HG03558 (cell line): ENCODE data around the gene ATP2C2.
"Not testable (repeated sequence)": the region's sequence is repeated elsewhere in the genome, so short reads cannot be mapped to it uniquely, and the experiment has no call there.

ENCODE experiments used
- ATAC-seq: cut with Tn5 transposase; IDR thresholded peaks from one replicate; pipeline ENCODE4 v1.9.1; 2021; ENCODE audit warnings: moderate number of reproducible peaks; ENCODE audit not compliant: unreplicated experiment; ENCODE audit errors: extremely low read depth

The ATP2C2 gene

DNA sequence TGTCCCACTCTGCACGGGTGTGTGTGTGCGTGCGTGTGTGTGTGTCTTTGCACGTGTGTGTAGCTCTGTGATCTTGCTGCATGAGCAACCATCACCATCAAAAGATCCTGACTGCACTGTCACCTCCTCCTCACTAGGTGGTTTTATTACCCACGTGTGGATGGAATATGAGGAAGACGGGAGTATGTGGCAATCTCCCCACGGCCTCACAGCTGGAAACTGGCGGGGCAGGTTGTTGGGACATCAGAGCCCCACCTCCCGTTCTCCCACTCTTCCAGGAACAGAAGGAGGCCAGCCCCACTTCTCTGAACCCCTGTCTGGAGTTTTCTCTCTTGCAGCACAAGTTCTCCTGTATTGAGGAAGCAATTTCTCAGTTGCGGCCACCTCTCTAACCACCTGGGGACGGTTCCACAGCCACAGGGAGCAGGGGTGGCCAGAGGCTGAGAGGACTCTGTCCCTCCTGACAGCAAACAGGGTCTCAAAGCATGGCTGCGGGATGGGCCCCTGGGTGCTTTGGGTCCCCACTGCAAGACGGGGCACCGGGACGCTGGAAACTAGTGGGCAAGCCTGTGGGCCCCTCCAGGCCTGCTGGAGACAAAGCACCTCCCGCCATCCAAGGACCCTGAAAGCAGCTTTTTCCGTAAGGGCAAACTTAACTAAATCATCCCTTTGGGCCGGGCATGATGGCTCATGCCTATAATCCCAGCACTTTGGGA lies 27.9 kb upstream of the ATP2C2 start:
- no peak for ATAC-seq

DNA sequence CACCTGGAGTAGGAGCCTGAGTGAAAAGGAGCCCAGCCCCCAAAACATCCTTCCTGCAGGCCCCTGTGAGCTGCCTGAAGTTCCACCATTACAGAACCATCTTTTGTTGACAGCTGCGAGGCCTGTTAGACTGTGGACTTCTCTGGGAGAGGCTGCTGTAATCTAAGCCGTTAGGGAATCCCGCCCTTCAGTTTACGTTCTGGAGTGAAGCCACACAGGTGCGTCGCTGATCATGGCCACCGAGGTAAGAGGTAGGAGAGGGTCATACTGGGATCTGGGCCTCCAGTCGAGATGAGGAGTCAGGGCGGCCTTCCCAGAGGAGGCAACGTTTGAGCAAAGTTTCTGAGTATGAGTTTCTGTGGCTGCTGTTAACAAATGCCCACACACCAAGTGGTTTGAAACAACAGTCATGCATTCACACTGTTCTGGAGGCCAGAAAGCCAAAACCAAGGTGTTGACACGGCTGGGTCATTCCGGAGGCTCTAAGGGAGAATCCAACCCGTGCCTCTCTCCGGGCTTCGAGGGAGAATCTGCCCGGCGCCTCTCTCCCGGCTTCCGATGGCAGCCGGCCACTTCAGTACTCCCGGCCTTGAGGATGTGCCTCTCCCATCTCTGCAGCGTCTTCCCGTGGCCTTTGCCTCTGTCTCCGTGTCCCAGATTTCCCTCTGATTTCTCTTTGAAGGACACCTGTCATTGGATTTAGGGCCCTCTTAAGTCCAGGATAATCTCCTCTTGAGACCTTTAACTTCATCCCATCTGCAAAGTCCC lies 26.6 kb upstream of the ATP2C2 start:
- ATAC-seq = no peak

DNA sequence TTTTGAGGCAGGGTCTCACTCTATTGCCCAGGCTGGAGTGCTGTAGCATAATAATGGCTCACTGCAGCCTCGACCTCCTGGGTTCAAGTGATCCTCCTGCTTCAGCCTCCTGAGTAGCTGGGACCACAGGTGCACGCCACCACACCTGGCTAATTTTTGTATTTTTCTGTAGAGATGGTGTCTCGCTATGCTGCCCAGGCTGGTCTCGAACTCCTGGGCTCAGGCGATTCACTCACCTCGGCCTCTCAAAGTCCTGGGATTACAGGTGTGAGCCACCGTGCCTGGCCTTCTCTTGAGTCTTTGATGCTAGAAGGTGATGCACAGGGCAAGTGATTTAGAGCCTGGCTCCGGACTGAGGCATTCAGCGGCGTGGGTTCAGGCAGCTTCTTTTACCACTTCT lies 24.5 kb upstream of the ATP2C2 start:
- ATAC-seq = not testable (repeated sequence)

DNA sequence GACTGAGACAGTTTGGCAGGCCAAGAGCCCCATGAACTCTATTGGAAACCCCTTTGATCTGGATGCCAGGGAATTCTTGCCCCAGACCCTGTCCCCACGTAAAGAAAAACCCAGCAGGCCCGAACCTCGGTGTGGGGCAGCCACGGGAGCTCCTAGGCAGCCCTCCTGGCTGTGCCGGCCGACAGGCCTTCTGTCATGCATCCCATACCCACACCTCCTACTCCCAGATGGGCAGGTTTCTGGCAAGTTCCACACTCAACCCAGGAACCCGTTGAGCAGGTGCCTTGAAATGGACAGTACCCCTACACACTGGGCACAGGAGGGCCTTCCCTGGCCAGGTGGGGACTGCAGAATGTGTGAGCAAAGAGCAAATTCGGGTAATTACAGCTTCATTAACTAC lies 23.6 kb upstream of the ATP2C2 start:
- ATAC-seq = no peak

DNA sequence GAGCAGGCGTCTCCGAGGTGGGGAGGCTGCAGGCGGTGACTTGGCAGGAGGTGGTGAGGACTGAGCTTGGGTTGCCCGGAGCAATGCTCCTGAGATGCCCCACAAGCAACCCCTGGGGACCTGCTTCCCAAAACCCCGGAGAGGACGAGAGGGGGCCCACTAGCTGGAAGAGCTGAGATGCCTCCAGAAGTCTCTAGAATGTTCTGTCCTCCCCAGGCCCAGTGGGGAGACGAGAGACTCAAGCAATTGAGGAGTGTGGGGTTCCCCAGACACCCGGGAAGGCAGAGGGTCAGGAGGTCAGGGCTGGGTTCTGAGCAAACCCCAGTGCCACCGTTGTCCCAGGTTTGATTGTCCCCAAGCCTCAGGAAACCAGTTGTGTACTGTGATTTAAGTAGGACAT lies 21.2 kb upstream of the ATP2C2 start:
- ATAC-seq = no peak

DNA sequence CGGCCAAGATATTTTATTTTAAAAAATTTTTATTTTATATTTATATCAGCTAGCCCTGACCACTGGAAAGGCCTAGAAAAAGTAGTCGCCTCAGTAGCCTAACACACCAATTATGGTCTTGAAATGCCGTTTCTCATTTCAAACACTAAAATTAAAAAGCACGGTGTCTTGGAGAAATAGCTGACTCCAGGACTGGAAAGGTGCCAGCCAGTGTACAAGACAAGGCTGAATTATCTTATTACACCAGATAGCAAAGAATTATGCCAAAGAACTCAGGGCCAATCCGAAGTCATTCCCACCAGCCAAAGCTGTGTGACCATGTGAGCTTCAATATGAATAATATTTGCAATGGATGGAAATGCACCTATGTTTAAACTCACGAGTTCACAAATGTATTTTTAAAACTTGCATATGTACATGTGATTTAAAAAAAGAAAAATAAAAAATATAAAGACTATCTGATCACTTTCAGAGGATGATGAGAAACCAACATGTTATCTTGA lies 19.9 kb upstream of the ATP2C2 start:
- ATAC-seq = no peak

DNA sequence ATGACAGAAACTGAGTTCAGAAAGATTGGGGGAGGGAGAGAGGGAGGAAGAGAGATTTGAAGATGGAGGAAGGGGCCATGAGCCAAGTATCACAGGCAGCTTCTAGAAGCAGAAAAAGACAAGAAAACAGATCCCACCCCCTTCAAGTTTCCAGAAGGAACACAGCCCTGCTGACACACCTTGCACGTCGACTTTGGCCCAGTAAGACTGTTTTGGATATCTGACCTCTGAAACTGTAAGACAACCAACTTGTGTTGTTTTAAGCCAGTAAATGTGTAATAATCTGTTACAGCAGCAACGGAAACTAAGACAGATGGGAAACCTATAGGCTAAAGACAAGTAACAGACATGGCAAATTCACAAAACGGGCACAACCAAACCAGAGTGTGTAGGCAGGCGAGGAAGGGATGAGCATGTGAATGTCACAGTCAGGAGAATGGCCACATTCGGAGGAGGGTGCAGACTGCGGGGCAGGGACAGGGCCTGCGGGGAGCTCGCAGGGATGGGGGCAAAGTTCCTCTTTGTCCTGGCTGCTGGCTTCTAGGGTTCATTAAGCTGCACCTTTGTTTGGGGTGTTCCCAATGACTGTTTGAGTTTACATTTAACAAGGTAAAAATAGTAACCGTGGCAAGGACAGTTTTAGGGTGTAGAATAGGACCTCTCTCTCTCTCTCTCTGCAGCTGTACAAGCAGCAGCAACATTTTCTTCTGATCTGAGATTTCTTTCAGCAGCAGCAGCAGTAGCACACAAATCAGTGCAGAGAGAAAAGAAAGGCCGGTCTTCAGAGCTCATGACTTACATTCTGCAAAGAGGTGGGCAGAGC lies 18.3 kb upstream of the ATP2C2 start:
- no peak for ATAC-seq

DNA sequence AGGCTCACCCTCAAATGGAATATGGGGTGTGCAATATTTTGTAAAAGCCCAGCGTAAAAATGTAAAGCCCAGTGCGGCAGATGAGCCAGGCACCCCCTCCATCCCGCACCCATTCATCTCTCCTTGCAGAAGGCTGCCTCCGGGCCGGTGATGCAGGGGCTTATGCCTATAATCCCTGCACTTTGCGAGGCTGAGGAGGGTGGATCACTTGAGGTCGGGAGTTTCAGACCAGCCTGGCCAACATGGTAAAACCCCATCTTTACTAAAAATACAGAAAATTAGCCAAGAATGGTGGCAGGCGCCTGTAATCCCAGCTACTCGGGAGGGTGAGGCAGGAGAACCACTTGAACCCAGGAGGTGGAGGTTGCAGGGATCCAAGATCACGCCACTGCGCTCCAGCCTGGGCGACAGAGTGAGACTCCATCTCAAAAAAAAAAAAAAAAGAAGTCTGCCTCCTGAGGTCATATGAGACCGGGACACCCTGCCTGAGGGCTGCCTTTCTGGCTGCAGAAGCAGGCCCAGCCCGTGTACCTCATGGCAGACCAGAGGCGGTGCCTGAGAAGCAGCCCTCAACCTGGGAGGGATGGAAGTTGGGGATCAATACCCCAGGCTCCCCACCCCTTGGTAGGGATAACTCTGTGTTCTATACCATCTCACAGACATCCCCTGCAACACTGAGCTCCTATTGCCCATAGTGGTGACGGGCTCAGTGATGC lies 17.5 kb upstream of the ATP2C2 start:
- ATAC-seq = no peak

DNA sequence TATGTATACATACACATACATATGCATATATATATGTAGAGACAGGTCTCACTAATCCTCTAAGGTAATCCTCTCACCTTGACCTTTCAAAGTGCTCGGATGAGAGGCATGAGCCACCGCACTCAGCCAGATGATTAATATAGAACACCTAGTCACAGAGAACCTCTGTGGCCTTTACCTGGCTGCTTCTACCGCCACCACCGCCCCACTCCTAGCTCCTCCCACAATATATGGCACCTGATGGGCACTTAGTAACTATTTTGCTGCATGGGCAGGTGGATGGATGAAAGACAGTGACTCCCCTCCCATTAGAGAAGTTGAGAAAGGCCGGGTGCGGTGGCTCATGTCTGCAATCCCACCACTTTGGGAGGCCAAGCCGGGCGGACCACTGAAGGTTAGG lies 16.7 kb upstream of the ATP2C2 start:
- no peak for ATAC-seq

DNA sequence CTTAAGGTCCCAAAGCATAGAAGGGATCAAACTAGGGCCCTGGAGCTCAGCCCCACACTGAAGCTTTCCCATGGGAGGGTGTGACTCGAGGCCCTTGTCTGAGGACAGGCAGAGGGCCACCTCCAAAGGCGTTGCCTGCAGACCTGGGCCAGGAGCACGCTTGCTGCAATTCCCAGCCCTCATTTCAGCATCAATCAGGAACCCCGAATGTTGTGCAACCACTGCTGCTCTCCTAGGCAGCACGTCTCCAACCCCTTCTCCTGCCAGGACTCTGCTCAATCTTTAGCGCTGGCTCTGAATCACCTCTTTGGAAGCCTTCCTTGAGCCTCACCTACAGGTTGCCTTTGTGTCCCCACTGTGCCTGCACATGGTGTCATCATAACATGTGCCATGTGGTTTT lies 14.0 kb upstream of the ATP2C2 start:
- ATAC-seq = no peak

DNA sequence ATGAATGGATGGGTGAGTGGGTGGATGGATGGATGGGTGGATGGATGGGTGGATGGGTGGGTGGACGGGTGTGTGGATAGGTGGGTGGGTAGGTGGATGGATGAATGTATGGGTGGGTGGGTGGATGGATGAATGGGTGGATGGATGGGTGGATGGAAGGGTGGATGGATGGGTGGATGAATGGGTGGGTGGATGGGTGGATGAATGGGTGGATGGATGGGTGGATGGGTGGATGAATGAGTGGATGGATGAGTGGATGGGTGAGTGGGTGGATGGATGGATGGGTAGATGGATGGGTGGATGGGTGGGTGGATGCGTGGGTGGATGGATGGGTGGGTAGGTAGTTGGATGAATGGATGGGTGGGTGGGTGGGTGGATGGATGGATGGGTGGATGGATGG lies 13.2 kb upstream of the ATP2C2 start:
- no peak for ATAC-seq

DNA sequence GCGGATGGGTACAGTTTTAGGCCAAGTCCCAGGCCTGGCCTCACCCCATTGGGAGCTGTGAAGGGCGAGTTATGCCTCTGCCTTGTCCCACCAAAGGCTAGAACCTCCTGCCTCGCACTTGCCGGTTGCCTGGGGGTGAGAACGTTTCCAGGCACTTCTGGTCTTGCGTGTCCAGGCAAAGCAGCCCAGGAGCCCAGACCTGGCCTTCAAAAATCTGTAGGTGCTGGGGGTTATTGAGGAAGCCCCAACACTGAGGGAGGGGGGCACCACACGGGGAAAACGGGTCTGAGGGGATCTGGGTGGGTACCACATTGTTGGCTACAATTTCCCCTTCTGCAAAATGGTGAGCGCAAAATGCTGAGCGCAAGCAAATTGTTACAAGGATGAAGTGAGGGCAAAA lies 12.2 kb upstream of the ATP2C2 start:
- ATAC-seq = no peak

DNA sequence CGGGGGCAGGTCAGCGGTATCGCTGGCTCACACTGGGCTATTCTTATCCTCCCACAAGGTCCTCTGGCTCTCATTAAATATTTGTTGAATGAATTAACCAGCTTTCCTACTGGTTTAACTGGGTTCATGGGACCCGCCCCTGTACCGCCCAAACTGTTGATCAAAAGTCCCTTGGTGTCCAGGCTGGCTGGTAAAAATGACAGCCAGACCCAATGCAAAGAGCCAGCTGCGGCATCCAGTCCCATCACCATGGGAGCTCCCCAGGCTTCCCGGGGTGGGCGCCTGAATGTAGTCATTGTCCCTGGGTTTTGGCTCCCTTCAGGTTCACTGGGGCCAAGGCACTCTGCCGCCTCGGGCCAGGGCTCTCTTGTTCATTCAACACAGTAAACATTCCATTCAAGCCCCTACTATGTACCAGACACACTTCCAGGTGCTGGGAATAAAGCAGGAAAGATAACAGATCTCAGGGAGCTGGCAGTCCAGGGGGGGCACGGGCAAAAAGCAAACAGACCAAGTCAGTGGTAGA lies 11.7 kb upstream of the ATP2C2 start:
- no peak for ATAC-seq

DNA sequence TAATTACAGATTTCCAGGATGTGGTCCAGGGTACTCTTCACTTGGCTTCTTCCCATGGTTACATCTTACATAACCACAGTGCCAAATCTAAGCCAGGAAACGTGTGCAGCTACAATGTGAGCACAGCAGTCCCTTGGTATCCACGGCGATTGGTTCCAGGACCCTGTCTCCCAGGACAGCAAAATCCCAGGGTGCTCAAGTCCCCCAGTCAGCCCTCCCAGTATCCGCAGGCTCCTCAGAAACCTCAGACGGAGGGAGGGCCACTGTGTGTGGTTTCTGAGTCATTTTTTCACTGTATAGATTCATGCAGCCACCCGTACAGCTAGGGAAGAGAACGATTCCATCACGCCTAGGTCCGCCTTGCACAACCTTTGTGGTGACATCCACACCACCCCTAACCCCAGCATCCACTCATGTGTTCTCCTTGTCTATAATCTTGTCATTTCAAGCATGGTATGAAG lies 11.1 kb upstream of the ATP2C2 start:
- ATAC-seq = no peak

DNA sequence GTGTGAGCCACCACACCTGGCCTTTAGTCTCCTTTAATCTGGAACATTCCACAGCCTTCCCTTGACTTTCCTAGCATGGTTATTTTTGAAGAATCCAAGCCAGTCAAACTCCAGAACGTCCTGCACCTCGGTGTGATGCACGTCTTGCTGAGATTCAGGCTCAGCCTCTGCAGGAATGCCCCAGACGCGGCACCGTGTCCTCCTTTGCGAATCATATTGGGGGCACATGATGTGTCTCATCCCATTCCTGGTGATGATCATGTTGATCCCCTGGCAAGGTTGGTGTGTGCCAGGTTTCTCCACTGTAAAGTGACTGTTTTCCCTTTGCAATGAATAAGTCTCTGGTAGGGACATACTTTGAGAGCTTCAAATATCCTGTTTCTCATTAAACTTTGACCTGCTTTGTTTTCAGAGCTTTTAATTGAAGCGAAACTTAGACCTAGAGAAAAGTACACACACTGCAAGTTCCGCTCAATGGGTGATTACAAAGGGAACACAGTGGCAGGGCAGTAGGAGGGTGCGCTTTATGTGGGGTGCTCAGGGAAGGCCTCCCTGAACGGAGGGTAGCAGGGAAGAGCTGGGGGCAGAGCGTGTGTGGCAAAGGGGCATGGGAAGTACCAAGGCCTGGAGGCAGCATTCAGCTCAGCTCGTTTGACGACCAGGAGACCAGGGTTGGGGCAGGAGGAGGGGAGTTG lies 9.6 kb upstream of the ATP2C2 start:
- no peak for ATAC-seq

DNA sequence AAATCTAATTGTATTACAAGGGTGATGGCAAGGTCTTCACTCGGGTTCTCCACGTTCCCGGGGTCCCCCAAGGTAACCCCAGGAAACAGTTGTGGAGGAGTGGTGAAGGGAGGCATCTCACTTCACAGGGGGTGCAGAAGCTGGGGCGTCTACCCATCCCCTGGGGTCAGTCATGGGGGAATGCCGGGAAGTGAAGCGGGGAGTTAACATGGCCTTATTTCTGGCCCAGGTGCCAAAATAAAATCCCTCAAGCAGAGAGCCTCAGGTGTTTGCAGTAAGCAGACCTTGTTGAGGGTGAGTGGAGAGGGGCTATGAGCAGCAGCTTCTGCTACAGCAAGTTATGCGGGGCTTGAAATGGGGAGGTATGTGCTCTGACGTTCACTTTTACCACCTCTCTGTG lies 9.0 kb upstream of the ATP2C2 start:
- ATAC-seq = no peak

DNA sequence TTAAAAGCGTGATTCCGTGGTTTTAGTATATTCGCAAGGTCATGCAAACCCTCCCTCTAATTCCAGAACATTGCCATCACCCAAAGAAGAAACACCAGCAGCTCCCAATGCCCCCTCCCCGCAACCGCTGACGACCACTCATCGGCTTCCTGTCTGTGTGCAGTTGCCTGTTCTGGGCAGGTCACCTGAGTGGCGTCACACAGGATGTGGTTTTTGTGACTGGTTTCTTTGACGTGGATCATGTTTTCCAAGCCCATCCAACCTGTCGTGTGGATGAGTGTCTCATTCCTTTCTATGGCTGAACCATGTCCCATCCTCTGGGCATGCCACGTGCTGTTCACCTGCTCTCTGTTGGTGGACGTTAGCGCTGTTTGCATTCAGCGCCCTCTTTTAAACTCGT lies 8.2 kb upstream of the ATP2C2 start:
- no peak for ATAC-seq

DNA sequence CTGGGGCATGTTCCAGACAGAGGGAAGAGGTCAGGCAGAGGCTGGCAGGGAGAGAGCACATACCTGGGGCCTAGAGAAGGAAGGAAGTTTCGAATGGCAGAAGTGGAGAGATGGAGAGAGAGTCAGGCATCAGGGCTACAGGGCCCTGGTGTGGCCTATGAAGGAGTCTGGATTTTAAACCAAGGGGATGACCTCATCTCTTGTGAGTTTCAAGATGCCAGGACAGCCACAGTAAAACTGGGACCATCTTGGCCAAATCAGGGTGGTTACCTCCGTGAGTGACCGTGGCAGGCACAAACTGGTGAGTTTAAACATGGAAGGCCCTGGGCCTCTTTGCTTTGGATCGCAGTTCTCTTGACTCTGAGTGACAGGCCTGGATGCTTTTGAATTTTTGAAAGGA lies 7.6 kb upstream of the ATP2C2 start:
- ATAC-seq = no peak

DNA sequence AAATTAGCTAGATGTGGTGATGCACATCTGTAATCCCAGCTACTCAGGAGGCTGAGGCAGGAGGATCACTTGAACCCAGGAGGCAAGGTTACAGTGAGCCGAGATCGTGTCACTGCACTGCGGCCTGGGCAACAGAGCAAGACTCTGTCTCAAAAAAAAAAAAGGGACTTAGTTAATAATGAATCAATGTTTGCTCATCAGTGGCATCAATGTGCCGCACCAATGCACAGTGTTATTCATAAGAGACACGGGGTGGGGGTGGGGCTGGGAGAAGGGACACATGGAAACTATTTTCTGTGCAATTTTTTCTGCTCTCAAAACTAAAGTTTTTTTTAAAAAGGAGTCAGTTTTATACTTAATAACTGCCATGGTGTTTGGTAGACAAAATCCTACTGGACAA lies 6.8 kb upstream of the ATP2C2 start:
- ATAC-seq = no peak
